ENCODE measurements around the gene EPHB2. TPM values are rescaled to one million over a fixed set of nuclear protein-coding genes. Genes with fewer than 3 reads are reported as not detected.
"Not testable (repeated sequence)": the region's sequence is repeated elsewhere in the genome, so short reads cannot be mapped to it uniquely, and the experiment has no call there.

The EPHB2 gene
- total and polyA plus RNA-seq, 7 donors: 1.2 to 38.6 (median 3.0) TPM

GRCh38 chr1:22935433-22935832, 224.8 kb downstream of the EPHB2 start:
- intact Hi-C loops (cut with DNase I): loop anchor here (10.0 kb wide), 1 partner anchor 511 kb away; no protein-coding TSS in a partner anchor
- no peak for DNase-seq
- Histone ChIP-seq H3K27ac (no peak overlapping the region), H3K4me1 (no peaks in the 10 kb centered on the region), H3K4me3 (no peak overlapping the region), H3K9me3 (peaks cover 0 to 2% (median 0%) of the 10 kb centered on the region in 4 donors), H3K36me3 (no peaks in the 10 kb centered on the region), H3K27me3 (peaks cover 0 to 5% (median 0%) of the 10 kb centered on the region in 3 donors)
- WGBS, 2 donors: 98 to 99% methylated on average over 3 of the region's 3 CpGs
- TF ChIP-seq CTCF (IDR thresholded peaks at IDR 0.05) (no peak), EP300 (IDR thresholded peaks at IDR 0.05) (no peak), POLR2AphosphoS5 (IDR thresholded peaks at IDR 0.05) (no peak), POLR2A (IDR thresholded peaks at IDR 0.05) (no peak)

- H3K27me3 ChIP-seq: peaks cover 0 to 5% (median 0%) of the 10 kb centered on the region in 3 donors
- 28 to 79% methylated on average over 2 of the region's 2 CpGs for WGBS, 2 donors
- TF ChIP-seq CTCF (IDR thresholded peaks at IDR 0.05) (no peak), EP300 (IDR thresholded peaks at IDR 0.05) (no peak)
- no peak overlapping the region for H3K4me3 ChIP-seq
- H3K4me1 ChIP-seq: no peaks in the 10 kb centered on the region
- no peaks in the 10 kb centered on the region for H3K36me3 ChIP-seq
- intact Hi-C loops (cut with DNase I): loop anchor here (10.0 kb wide), 1 partner anchor 512 kb away; no protein-coding TSS in a partner anchor
- peaks cover 0 to 5% (median under 1%) of the 10 kb centered on the region in 4 donors for H3K9me3 ChIP-seq
- no peak for DNase-seq
- H3K27ac ChIP-seq: no peak overlapping the region
Measured at GRCh38 chr1:22936681-22937080, 226.0 kb downstream of the EPHB2 start.

DNA sequence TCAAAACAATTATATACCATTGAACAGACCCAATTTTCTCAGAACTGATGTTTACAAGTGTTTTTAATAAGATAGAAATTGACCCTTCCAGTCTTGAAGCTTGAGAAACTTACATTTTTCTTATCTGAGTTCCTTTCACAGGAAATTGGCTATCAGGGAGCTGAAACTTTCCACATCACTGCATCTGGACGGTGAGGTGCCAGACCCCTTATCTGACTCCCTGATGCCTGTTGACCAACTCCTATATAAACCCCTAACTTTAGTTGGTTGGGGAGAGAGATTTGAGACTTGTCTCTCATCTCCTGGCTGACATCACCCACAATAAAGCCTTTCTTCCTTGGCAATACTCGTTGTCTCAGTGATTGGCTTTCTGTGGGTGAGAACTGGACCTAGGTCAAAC, 230.6 kb downstream of the EPHB2 start:
- Histone ChIP-seq H3K27me3 (peaks cover 0 to 3% (median 0%) of the 10 kb centered on the region in 3 donors), H3K4me3 (no peak overlapping the region), H3K36me3 (no peaks in the 10 kb centered on the region), H3K4me1 (no peaks in the 10 kb centered on the region), H3K9me3 (peaks cover 0 to 5% (median 0%) of the 10 kb centered on the region in 4 donors), H3K27ac (no peak overlapping the region)
- 68 to 73% methylated on average over 2 of the region's 2 CpGs for WGBS, 2 donors
- intact Hi-C loops (cut with DNase I): no loop called here
- DNase-seq: no peak
- TF ChIP-seq EP300 (IDR thresholded peaks at IDR 0.05): no peak
- TF ChIP-seq POLR2A (IDR thresholded peaks at IDR 0.05): no peak
- TF ChIP-seq CTCF (IDR thresholded peaks at IDR 0.05): no peak
- no peak for TF ChIP-seq POLR2AphosphoS5 (IDR thresholded peaks at IDR 0.05)

GRCh38 chr1:22944346-22945055, 233.9 kb downstream of the EPHB2 start:
- TF ChIP-seq EP300 (IDR thresholded peaks at IDR 0.05): no peak
- TF ChIP-seq CTCF (IDR thresholded peaks at IDR 0.05): no peak
- TF ChIP-seq POLR2A (IDR thresholded peaks at IDR 0.05): no peak
- no peak for TF ChIP-seq POLR2AphosphoS5 (IDR thresholded peaks at IDR 0.05)
- 85 to 91% methylated on average over 4 of the region's 4 CpGs for WGBS, 2 donors
- Histone ChIP-seq H3K36me3 (no peaks in the 10 kb centered on the region), H3K27ac (no peak overlapping the region), H3K4me1 (peaks cover 0 to under 1% (median 0%) of the 10 kb centered on the region in 4 donors), H3K27me3 (peaks cover 0 to 4% (median 0%) of the 10 kb centered on the region in 3 donors), H3K4me3 (no peak overlapping the region), H3K9me3 (peaks cover 0 to 5% (median 0%) of the 10 kb centered on the region in 4 donors)
- DNase-seq: no peak
- intact Hi-C loops (cut with DNase I): no loop called here

GRCh38 chr1:22945171-22945570, 234.5 kb downstream of the EPHB2 start:
- H3K4me3 ChIP-seq; H3K27me3 ChIP-seq; DNase-seq; intact Hi-C loops (cut with DNase I); H3K9me3 ChIP-seq; H3K4me1 ChIP-seq; H3K27ac ChIP-seq; H3K36me3 ChIP-seq: not testable (repeated sequence)
- WGBS, 2 donors: 76 to 89% methylated on average over 5 of the region's 5 CpGs

All from sigmoid colon (tissue), 7 donors.